CD4-positive, alpha-beta T cell treated with Interleukin-6 for 4 hours (primary cell): ENCODE data around the gene AKAP8L.
A peak's percentile ranks its signal among the peaks of the same experiment; 100 is the strongest.
"Not testable (repeated sequence)": the region's sequence is repeated elsewhere in the genome, so short reads cannot be mapped to it uniquely, and the experiment has no call there.

ENCODE experiments used
- DNase-seq: peaks from one replicate; pipeline ENCODE4 v3.0.0-alpha.2; 2020; ENCODE audit warnings: mixed read lengths

AKAP8L gene

GRCh38 chr19:15352535-15352934 is 66.3 kb downstream of the AKAP8L start:
- not testable (repeated sequence) for DNase-seq

GRCh38 chr19:15341328-15341727 is 77.5 kb downstream of the AKAP8L start:
- DNase-seq: not testable (repeated sequence)

- DNase-seq: no peak
Observed at GRCh38 chr19:15340086-15340485, 78.7 kb downstream of the AKAP8L start.

- no peak for DNase-seq
Observed at GRCh38 chr19:15337202-15337601, 81.6 kb downstream of the AKAP8L start.

- not testable (repeated sequence) for DNase-seq
Observed at GRCh38 chr19:15335992-15336391, 82.8 kb downstream of the AKAP8L start.

GRCh38 chr19:15332311-15332996 is 86.3 kb downstream of the AKAP8L start, which contains the start of gene BRD4:
Gene BRD4, minus strand, starts transcription at chr19:15332539. Its CDS starts 59,440 bp downstream, at chr19:15273099.
- DNase-seq: peak; percentile 81

GRCh38 chr19:15331419-15332310 is 87.1 kb downstream of the AKAP8L start:
- peak; percentile 67 for DNase-seq

- no peak for DNase-seq
Observed at GRCh38 chr19:15330801-15331418, 87.9 kb downstream of the AKAP8L start.
